K562 (cell line): ENCODE measurements around the gene IP6K1. TPM values are rescaled to one million over a fixed set of nuclear protein-coding genes. Genes with fewer than 3 reads are reported as not detected.

ENCODE experiments used
- CSDE1 ChIP-seq, 2 experiments: fragments of 450-650 bp; IDR thresholded peaks; 2 replicates each; pipeline ENCODE4 v1.6.1; 2016; ENCODE audit warnings: mild to moderate bottlenecking in 1 of 2
- EWSR1 ChIP-seq: fragments of 450-650 bp; IDR thresholded peaks from 2 replicates; pipeline ENCODE4 v1.6.1; 2018; ENCODE audit warnings: borderline replicate concordance, mild to moderate bottlenecking, low read depth, moderate library complexity; ENCODE audit not compliant: partially characterized antibody
- FOXK2 ChIP-seq, 2 experiments: fragments of 450-650 bp; IDR thresholded peaks in 1 of 2; conservative IDR thresholded peaks in 1 of 2; 2 replicates each; pipeline ENCODE4 v1.6.1; 2016; ENCODE audit warnings: low read depth in 2 of 2, mild to moderate bottlenecking in 1 of 2
- GTF2B ChIP-seq: IDR thresholded peaks from 2 replicates; pipeline ENCODE4 v1.6.1; 2011; ENCODE audit not compliant: insufficient read length; ENCODE audit errors: extremely low read depth
- HNRNPH1 ChIP-seq: fragments of 200-400 bp; formaldehyde crosslinking; optimal IDR thresholded peaks from 2 replicates; pipeline ENCODE3; 2017; ENCODE audit warnings: low read depth, mild to moderate bottlenecking, low read length, moderate library complexity
- ILF3 ChIP-seq: fragments of 450-650 bp; IDR thresholded peaks from 2 replicates; pipeline ENCODE4 v1.6.1; 2018; ENCODE audit warnings: antibody characterized with exemption, mild to moderate bottlenecking, moderate library complexity, borderline replicate concordance
- KLF1 ChIP-seq: fragments of 450-650 bp; IDR thresholded peaks from 2 replicates; pipeline ENCODE4 v1.6.1; 2016; ENCODE audit warnings: missing genetic modification characterization, missing compliant biosample characterization
- NCOA2 ChIP-seq, 2 experiments: fragments of 450-650 bp; IDR thresholded peaks; 2 replicates each; pipeline ENCODE4 v1.6.1; 2018; ENCODE audit warnings: mild to moderate bottlenecking in 2 of 2, moderate library complexity in 1 of 2; ENCODE audit not compliant: partially characterized antibody in 2 of 2
- PHTF2 ChIP-seq: fragments of 250-450 bp; sonication (Bioruptor Pico); IDR thresholded peaks from 2 replicates; pipeline ENCODE4 v1.5.0; 2021; ENCODE audit warnings: mild to moderate bottlenecking
- SAP30 ChIP-seq: fragments of 200-600 bp; sonication (generic); IDR thresholded peaks from 2 replicates; pipeline ENCODE4 v1.6.1; 2012; ENCODE audit warnings: borderline replicate concordance, low read depth, mild to moderate bottlenecking, moderate library complexity, low read length, control low read depth, inconsistent platforms; ENCODE audit not compliant: insufficient read depth, poor library complexity, severe bottlenecking
- TAF1 ChIP-seq: IDR thresholded peaks from 2 replicates; pipeline ENCODE4 v1.6.1; 2011; ENCODE audit warnings: mild to moderate bottlenecking, low read length, moderate library complexity; ENCODE audit not compliant: insufficient read depth, control insufficient read depth, severe bottlenecking; ENCODE audit errors: extremely low read depth
- ZBTB8A ChIP-seq: fragments of 450-650 bp; IDR thresholded peaks from 2 replicates; pipeline ENCODE4 v1.6.1; 2018; ENCODE audit warnings: mild to moderate bottlenecking, moderate library complexity; ENCODE audit not compliant: partially characterized antibody
- ZNF274 ChIP-seq: IDR thresholded peaks from 2 replicates; pipeline ENCODE4 v1.6.1; 2011; ENCODE audit warnings: low read depth, mild to moderate bottlenecking, low read length, moderate library complexity, borderline replicate concordance
- ZNF280B ChIP-seq: fragments of 250-450 bp; sonication (Bioruptor Pico); IDR thresholded peaks from 2 replicates; pipeline ENCODE4 v1.5.1; 2021; ENCODE audit warnings: mild to moderate bottlenecking
- ZNF384 ChIP-seq: IDR thresholded peaks from 2 replicates; pipeline ENCODE4 v1.6.1; 2012; ENCODE audit warnings: low read depth, low read length, improper control_type of control experiment
- ZNF583 ChIP-seq: fragments of 250-450 bp; sonication (Bioruptor Pico); IDR thresholded peaks from 2 replicates; pipeline ENCODE4 v1.4.0; 2020
- polyA plus RNA-seq, 8 experiments: library from polyadenylated mRNA; depleted of rRNA in 4 of 8; stranded (reverse) in 5 of 8; unstranded in 3 of 8; fragments of >200 nt; fragmentation: Nextera tagmentation in 2 of 8; fragmentation: Illumina TruSeq in 1 of 8; extraction: Ambion mirVana in 2 of 8; extraction: Trizol in 1 of 8; gene quantifications; 2 replicates each; pipeline versions ENCODE4 v1.2.1 to v1.2.3, GENCODE V29; 2011 to 2014; ENCODE audit warnings: inconsistent platforms in 1 of 8, missing spikeins in 1 of 8
- total RNA-seq, 7 experiments: library from RNA; depleted of rRNA in 6 of 7; stranded (reverse); fragments of >200 nt in 6 of 7; fragmentation: Illumina TruSeq in 2 of 7; extraction: Trizol in 2 of 7; gene quantifications; 2 replicates each; pipeline versions ENCODE4 v1.2.1 to v1.2.3, GENCODE V29; 2011 to 2021; ENCODE audit warnings: low replicate concordance in 1 of 7
- TF ChIP-seq, protein P1 (sequence below): fragments of 250-450 bp; sonication (Bioruptor Pico); IDR thresholded peaks from 2 replicates; pipeline ENCODE4 v1.8.0; 2022; ENCODE audit warnings: inconsistent platforms, mild to moderate bottlenecking, moderate library complexity, borderline replicate concordance
- TF ChIP-seq, protein P2 (sequence below): fragments of 250-450 bp; sonication (Bioruptor Pico); IDR thresholded peaks from 2 replicates; pipeline ENCODE4 v1.5.0; 2021; ENCODE audit warnings: mild to moderate bottlenecking, borderline replicate concordance
- TF ChIP-seq, protein P3 (sequence below): fragments of 250-450 bp; sonication (Bioruptor Pico); IDR thresholded peaks from 2 replicates; pipeline ENCODE4 v1.8.0; 2021; ENCODE audit warnings: borderline replicate concordance, mild to moderate bottlenecking, moderate library complexity; ENCODE audit not compliant: poor library complexity, severe bottlenecking

IP6K1 gene
- total and polyA plus RNA-seq, 9 of the 15 experiments (the other 6 are each of a cell fraction or from before 2014, with no cell fraction given) = 0.46 to 29.2 (median 13.1) TPM

- TF ChIP-seq ZNF280B (no peak), ZBTB8A (no peak), KLF1 (tag) (no peak), ZNF384 (no peak), GTF2B (no peak), HNRNPH1 (no peak), ZNF274 (no peak), CSDE1 (IDR thresholded peaks at IDR 0.05) (peak in 1 of 2 experiments; percentile 29; a peak in 1 of 4 replicates), FOXK2 (conservative IDR thresholded peaks at IDR 0.05 in 1 of 2, IDR thresholded peaks at IDR 0.05 in 1 of 2; ENCODE audit: low read depth in 2 of 2) (peak in 1 of 2 experiments; percentile 49; a peak in 1 of 4 replicates), ILF3 (no peak; the same call in 1 of the 2 replicates), EWSR1 (no peak), ZNF583 (CRISPR knock-in tag) (no peak), SAP30 (peak; percentile 49), NCOA2 (IDR thresholded peaks at IDR 0.05; ENCODE audit: partially characterized antibody in 2 of 2) (no peak), PHTF2 (no peak), TAF1 (peak; percentile 4)
- TF ChIP-seq, protein P1, sequence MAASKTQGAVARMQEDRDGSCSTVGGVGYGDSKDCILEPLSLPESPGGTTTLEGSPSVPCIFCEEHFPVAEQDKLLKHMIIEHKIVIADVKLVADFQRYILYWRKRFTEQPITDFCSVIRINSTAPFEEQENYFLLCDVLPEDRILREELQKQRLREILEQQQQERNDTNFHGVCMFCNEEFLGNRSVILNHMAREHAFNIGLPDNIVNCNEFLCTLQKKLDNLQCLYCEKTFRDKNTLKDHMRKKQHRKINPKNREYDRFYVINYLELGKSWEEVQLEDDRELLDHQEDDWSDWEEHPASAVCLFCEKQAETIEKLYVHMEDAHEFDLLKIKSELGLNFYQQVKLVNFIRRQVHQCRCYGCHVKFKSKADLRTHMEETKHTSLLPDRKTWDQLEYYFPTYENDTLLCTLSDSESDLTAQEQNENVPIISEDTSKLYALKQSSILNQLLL (CRISPR knock-in tag) = no peak
- TF ChIP-seq, protein P2, sequence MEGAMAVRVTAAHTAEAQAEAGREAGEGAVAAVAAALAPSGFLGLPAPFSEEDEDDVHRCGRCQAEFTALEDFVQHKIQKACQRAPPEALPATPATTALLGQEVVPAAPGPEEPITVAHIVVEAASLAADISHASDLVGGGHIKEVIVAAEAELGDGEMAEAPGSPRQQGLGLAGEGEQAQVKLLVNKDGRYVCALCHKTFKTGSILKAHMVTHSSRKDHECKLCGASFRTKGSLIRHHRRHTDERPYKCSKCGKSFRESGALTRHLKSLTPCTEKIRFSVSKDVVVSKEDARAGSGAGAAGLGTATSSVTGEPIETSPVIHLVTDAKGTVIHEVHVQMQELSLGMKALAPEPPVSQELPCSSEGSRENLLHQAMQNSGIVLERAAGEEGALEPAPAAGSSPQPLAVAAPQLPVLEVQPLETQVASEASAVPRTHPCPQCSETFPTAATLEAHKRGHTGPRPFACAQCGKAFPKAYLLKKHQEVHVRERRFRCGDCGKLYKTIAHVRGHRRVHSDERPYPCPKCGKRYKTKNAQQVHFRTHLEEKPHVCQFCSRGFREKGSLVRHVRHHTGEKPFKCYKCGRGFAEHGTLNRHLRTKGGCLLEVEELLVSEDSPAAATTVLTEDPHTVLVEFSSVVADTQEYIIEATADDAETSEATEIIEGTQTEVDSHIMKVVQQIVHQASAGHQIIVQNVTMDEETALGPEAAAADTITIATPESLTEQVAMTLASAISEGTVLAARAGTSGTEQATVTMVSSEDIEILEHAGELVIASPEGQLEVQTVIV (CRISPR knock-in tag) = no peak
- TF ChIP-seq, protein P3, sequence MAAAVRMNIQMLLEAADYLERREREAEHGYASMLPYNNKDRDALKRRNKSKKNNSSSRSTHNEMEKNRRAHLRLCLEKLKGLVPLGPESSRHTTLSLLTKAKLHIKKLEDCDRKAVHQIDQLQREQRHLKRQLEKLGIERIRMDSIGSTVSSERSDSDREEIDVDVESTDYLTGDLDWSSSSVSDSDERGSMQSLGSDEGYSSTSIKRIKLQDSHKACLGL (CRISPR knock-in tag) = no peak
Observed at GRCh38 chr3:49723628-49724551, 62.5 kb downstream of the IP6K1 start, which contains the start of gene GMPPB (continued).
